Loucy (cell line): ENCODE measurements around the gene RPGRIP1L.

ENCODE experiments used
- H2AFZ ChIP-seq: fragments of 200-600 bp; sonication (generic); 2 replicates; pipeline ENCODE4 v1.6.0; 2016; ENCODE audit warnings: antibody characterized with exemption, mild to moderate bottlenecking, low read length, moderate library complexity
- H3F3A ChIP-seq: fragments of 200-600 bp; 2 replicates; pipeline ENCODE4 v1.6.0; 2016; ENCODE audit warnings: antibody characterized with exemption, low read depth, mild to moderate bottlenecking
- H3K27me3 ChIP-seq: fragments of 200-600 bp; sonication (generic); 2 replicates; pipeline ENCODE4 v1.6.1; 2014; ENCODE audit warnings: low read length, mild to moderate bottlenecking; ENCODE audit not compliant: insufficient read depth, poor library complexity, severe bottlenecking
- H3K36me3 ChIP-seq: fragments of 200-600 bp; sonication (generic); 2 replicates; pipeline ENCODE4 v1.6.1; 2016; ENCODE audit warnings: low read length; ENCODE audit not compliant: insufficient read depth
- H3K4me1 ChIP-seq: fragments of 200-600 bp; sonication (generic); 2 replicates; pipeline ENCODE4 v1.5.1; 2014; ENCODE audit warnings: low read length, mild to moderate bottlenecking; ENCODE audit not compliant: insufficient read depth, poor library complexity, severe bottlenecking
- H3K4me2 ChIP-seq: fragments of 200-600 bp; sonication (generic); 2 replicates; pipeline ENCODE4 v1.6.0; 2014; ENCODE audit warnings: antibody characterized with exemption, low read length, low read depth, mild to moderate bottlenecking; ENCODE audit not compliant: poor library complexity, severe bottlenecking
- H3K4me3 ChIP-seq: fragments of 200-600 bp; sonication (generic); 2 replicates; pipeline ENCODE4 v1.5.1; 2014; ENCODE audit warnings: low read length, mild to moderate bottlenecking, mixed read lengths; ENCODE audit not compliant: poor library complexity, severe bottlenecking
- H3K79me2 ChIP-seq: fragments of 200-600 bp; sonication (generic); 2 replicates; pipeline ENCODE4 v1.6.1; 2014; ENCODE audit warnings: low read length; ENCODE audit not compliant: insufficient read depth
- H3K9ac ChIP-seq: fragments of 200-600 bp; sonication (generic); 2 replicates; pipeline ENCODE4 v1.6.0; 2014; ENCODE audit warnings: mild to moderate bottlenecking, low read depth, low read length, moderate library complexity; ENCODE audit not compliant: poor library complexity, severe bottlenecking
- H3K9me2 ChIP-seq: fragments of 200-600 bp; sonication (generic); replicated peaks from 2 replicates; pipeline ENCODE4 v1.6.1; 2016; ENCODE audit warnings: low read depth, low read length, mixed read lengths
- H3K9me3 ChIP-seq: fragments of 200-600 bp; sonication (generic); 2 replicates; pipeline ENCODE4 v1.6.1; 2014; ENCODE audit warnings: mild to moderate bottlenecking, antibody characterized with exemption, low read length, low read depth; ENCODE audit not compliant: insufficient read depth
- H4K20me1 ChIP-seq: fragments of 200-600 bp; sonication (generic); 2 replicates; pipeline ENCODE4 v1.6.0; 2014; ENCODE audit warnings: antibody characterized with exemption, low read length, mild to moderate bottlenecking; ENCODE audit not compliant: insufficient read depth, poor library complexity, severe bottlenecking
- CTCF ChIP-seq: fragments of 200-600 bp; sonication (generic); conservative IDR thresholded peaks from 2 replicates; pipeline ENCODE4 v1.5.1; 2014; ENCODE audit warnings: mild to moderate bottlenecking, antibody characterized with exemption, low read length
- EZH2phosphoT487 ChIP-seq: fragments of 200-600 bp; IDR thresholded peaks from 2 replicates; pipeline ENCODE4 v1.6.1; 2018; ENCODE audit warnings: antibody characterized with exemption, mild to moderate bottlenecking, moderate library complexity, borderline replicate concordance

Gene RPGRIP1L

GRCh38 chr16:53565296-53565863 is 138.3 kb downstream of the RPGRIP1L start:
- no peak overlapping the region for H3K4me2 ChIP-seq
- no peak overlapping the region for H3K9ac ChIP-seq
- H3K36me3 ChIP-seq, result no peaks in the 10 kb centered on the region
- no peaks in the 10 kb centered on the region for H3K27me3 ChIP-seq
- H3K79me2 ChIP-seq, result no peaks in the 10 kb centered on the region
- no peaks in the 10 kb centered on the region for H3F3A ChIP-seq
- H3K9me2 ChIP-seq, result no peaks in the 10 kb centered on the region
- H3K9me3 ChIP-seq, result no peaks in the 10 kb centered on the region
- no peak overlapping the region for H2AFZ ChIP-seq
- TF ChIP-seq EZH2phosphoT487 (no peak), CTCF (no peak)
- H3K4me3 ChIP-seq, result no peak overlapping the region
- H3K4me1 ChIP-seq, result peaks cover 4% of the 10 kb centered on the region
- H4K20me1 ChIP-seq, result no peaks in the 10 kb centered on the region

DNA sequence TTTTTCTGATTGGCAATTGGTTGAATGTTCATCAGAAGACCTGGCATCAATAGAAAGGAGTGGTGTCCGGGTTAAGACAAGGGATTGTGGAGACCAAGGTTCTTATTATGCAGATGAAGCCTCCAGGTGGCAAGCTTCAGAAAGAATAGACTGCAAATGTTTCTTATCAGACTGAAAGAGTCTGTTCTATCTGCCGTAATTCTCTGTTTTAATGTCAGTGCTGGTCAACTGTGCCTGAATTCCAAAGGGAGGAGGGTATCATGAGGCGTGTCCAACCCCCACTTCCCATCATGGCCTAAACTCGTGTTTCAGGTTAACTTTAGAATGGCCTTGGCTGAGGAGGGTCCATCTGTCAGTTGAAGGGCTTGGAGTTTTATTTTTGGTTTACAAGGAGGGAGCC is 140.2 kb downstream of the RPGRIP1L start:
- H3K9ac ChIP-seq, result no peak overlapping the region
- no peaks in the 10 kb centered on the region for H4K20me1 ChIP-seq

GRCh38 chr16:53561101-53561888 is 142.4 kb downstream of the RPGRIP1L start:
- Histone ChIP-seq H3K9ac (no peak overlapping the region), H2AFZ (no peak overlapping the region), H3K79me2 (no peaks in the 10 kb centered on the region), H3K4me3 (no peak overlapping the region), H3K4me1 (no peaks in the 10 kb centered on the region), H3F3A (no peaks in the 10 kb centered on the region), H3K36me3 (no peaks in the 10 kb centered on the region), H3K9me3 (no peaks in the 10 kb centered on the region), H3K4me2 (no peak overlapping the region), H3K9me2 (no peaks in the 10 kb centered on the region), H4K20me1 (no peaks in the 10 kb centered on the region), H3K27me3 (no peaks in the 10 kb centered on the region)
- TF ChIP-seq EZH2phosphoT487, result no peak
- no peak for TF ChIP-seq CTCF

More for the DNA sequence above, 140.2 kb downstream of the RPGRIP1L start:
- Histone ChIP-seq H3K36me3 (no peaks in the 10 kb centered on the region), H3K4me3 (no peak overlapping the region), H3K27me3 (no peaks in the 10 kb centered on the region), H3K4me1 (peaks cover under 1% of the 10 kb centered on the region), H3K79me2 (no peaks in the 10 kb centered on the region), H3K4me2 (no peak overlapping the region), H2AFZ (no peak overlapping the region), H3F3A (no peaks in the 10 kb centered on the region), H3K9me2 (no peaks in the 10 kb centered on the region), H3K9me3 (no peaks in the 10 kb centered on the region)
- TF ChIP-seq EZH2phosphoT487, result no peak
- TF ChIP-seq CTCF, result no peak
